Neural cell (in vitro differentiated cells): ENCODE results near the gene DSCAML1. TPM values are rescaled to one million over a fixed set of nuclear protein-coding genes. Genes with fewer than 3 reads are reported as not detected.

Experiments
- H2AFZ ChIP-seq: fragments of 200-600, 300-800 bp; sonication (generic), shearing (Covaris generic); 2 replicates; pipeline ENCODE4 v1.6.0; 2014; ENCODE audit warnings: low read depth, mild to moderate bottlenecking, antibody characterized with exemption, low read length, moderate library complexity
- H3F3A ChIP-seq: fragments of 200-600 bp; shearing (Covaris generic); 2 replicates; pipeline ENCODE4 v1.6.1; 2016; ENCODE audit warnings: mild to moderate bottlenecking, moderate library complexity, mixed read lengths, antibody characterized with exemption, low read length; ENCODE audit not compliant: insufficient read depth, poor library complexity, severe bottlenecking
- H3K27ac ChIP-seq: fragments of 200-600, 300-800 bp; sonication (generic), shearing (Covaris generic); 2 replicates; pipeline ENCODE4 v1.5.1; 2014; ENCODE audit warnings: mild to moderate bottlenecking, low read length, moderate library complexity
- H3K27me3 ChIP-seq: fragments of 300-800, 200-600 bp; sonication (generic), shearing (Covaris generic); 2 replicates; pipeline ENCODE4 v1.6.0; 2014; ENCODE audit warnings: mild to moderate bottlenecking, low read depth, low read length, moderate library complexity; ENCODE audit not compliant: insufficient read depth
- H3K36me3 ChIP-seq: fragments of 300-800, 200-600 bp; sonication (generic), shearing (Covaris generic); 2 replicates; pipeline ENCODE4 v1.5.1; 2014; ENCODE audit warnings: mild to moderate bottlenecking, antibody characterized with exemption, low read length, moderate library complexity; ENCODE audit not compliant: insufficient read depth
- H3K4me2 ChIP-seq: fragments of 300-800, 200-600 bp; sonication (generic), shearing (Covaris generic); 2 replicates; pipeline ENCODE4 v1.6.0; 2014; ENCODE audit warnings: mild to moderate bottlenecking, low read length
- H3K4me3 ChIP-seq: fragments of 300-800, 200-600 bp; sonication (generic), shearing (Covaris generic); 2 replicates; pipeline ENCODE4 v1.5.1; 2014; ENCODE audit warnings: mild to moderate bottlenecking, low read length, moderate library complexity
- H3K79me2 ChIP-seq: fragments of 200-600 bp; shearing (Covaris generic); replicated peaks from 2 replicates; pipeline ENCODE4 v1.6.0; 2014; ENCODE audit warnings: mild to moderate bottlenecking, low read length, moderate library complexity; ENCODE audit not compliant: insufficient read depth
- H3K9ac ChIP-seq: fragments of 300-800, 200-600 bp; sonication (generic), shearing (Covaris generic); 2 replicates; pipeline ENCODE4 v1.6.1; 2016; ENCODE audit warnings: mild to moderate bottlenecking, low read length, mixed read lengths
- H3K9me2 ChIP-seq: fragments of 200-600 bp; shearing (Covaris generic); 2 replicates; pipeline ENCODE4 v1.6.1; 2016; ENCODE audit warnings: mild to moderate bottlenecking, low read length, mixed read lengths; ENCODE audit not compliant: insufficient read depth
- H3K9me3 ChIP-seq: fragments of 200-600, 300-800 bp; sonication (generic), shearing (Covaris generic); 2 replicates; pipeline ENCODE4 v1.6.1; 2016; ENCODE audit warnings: mild to moderate bottlenecking, mixed run types, low read length, moderate library complexity, mixed read lengths
- H4K20me1 ChIP-seq: fragments of 200-600 bp; shearing (Covaris generic); 2 replicates; pipeline ENCODE4 v1.6.1; 2016; ENCODE audit warnings: mild to moderate bottlenecking, mixed run types; ENCODE audit not compliant: insufficient read depth
- CTCF ChIP-seq: fragments of 450-650 bp; IDR thresholded peaks from 2 replicates; pipeline ENCODE4 v1.5.1; 2014; ENCODE audit warnings: antibody characterized with exemption, mild to moderate bottlenecking, moderate library complexity; ENCODE audit not compliant: poor library complexity, severe bottlenecking
- EP300 ChIP-seq: fragments of 450-650 bp; conservative IDR thresholded peaks from 2 replicates; pipeline ENCODE4 v1.6.1; 2014; ENCODE audit warnings: antibody characterized with exemption, mild to moderate bottlenecking, moderate library complexity; ENCODE audit not compliant: poor library complexity, severe bottlenecking
- EZH2 ChIP-seq: fragments of 200-600, 300-800 bp; shearing (Covaris generic), sonication (generic); IDR thresholded peaks from 2 replicates; pipeline ENCODE4 v1.6.1; 2014; ENCODE audit warnings: antibody characterized with exemption, low read length, borderline replicate concordance, mild to moderate bottlenecking; ENCODE audit not compliant: insufficient read depth, poor library complexity, severe bottlenecking
- MXI1 ChIP-seq: fragments of 450-650 bp; conservative IDR thresholded peaks from 2 replicates; pipeline ENCODE4 v1.6.1; 2014; ENCODE audit warnings: antibody characterized with exemption, mild to moderate bottlenecking; ENCODE audit not compliant: poor library complexity, severe bottlenecking
- POLR2AphosphoS5 ChIP-seq: IDR thresholded peaks from 2 replicates; pipeline ENCODE4 v1.6.1; 2012
- RAD21 ChIP-seq: fragments of 450-650 bp; conservative IDR thresholded peaks from 2 replicates; pipeline ENCODE4 v1.6.1; 2014; ENCODE audit warnings: antibody characterized with exemption, mild to moderate bottlenecking, moderate library complexity
- REST ChIP-seq: IDR thresholded peaks from 2 replicates; pipeline ENCODE4 v1.6.1; 2012; ENCODE audit warnings: borderline replicate concordance
- SMC3 ChIP-seq: fragments of 450-650 bp; conservative IDR thresholded peaks from 2 replicates; pipeline ENCODE4 v1.6.1; 2014; ENCODE audit warnings: antibody characterized with exemption, mild to moderate bottlenecking, moderate library complexity; ENCODE audit not compliant: poor library complexity
- TAF1 ChIP-seq: IDR thresholded peaks from 2 replicates; pipeline ENCODE4 v1.6.1; 2012; ENCODE audit warnings: low read depth
- polyA plus RNA-seq: library from polyadenylated mRNA; depleted of rRNA; stranded (reverse); fragments of >200 nt; gene quantifications from 2 replicates; pipeline ENCODE4 v1.2.3, GENCODE V29; 2014

DSCAML1 gene
- polyA plus RNA-seq, 1 donor from 2014 or later: 1.3 TPM

- H2AFZ ChIP-seq: no peak overlapping the region
- H3K36me3 ChIP-seq: no peaks in the 10 kb centered on the region
- peaks cover 35% of the 10 kb centered on the region for H3K27me3 ChIP-seq
- H3K4me2 ChIP-seq: no peak overlapping the region
- no peaks in the 10 kb centered on the region for H3K9me2 ChIP-seq
- no peak overlapping the region for H3K4me3 ChIP-seq
- H3K27ac ChIP-seq: no peak overlapping the region
- no peak overlapping the region for H3K9ac ChIP-seq
- TF ChIP-seq MXI1 (no peak), POLR2AphosphoS5 (no peak), CTCF (no peak), SMC3 (no peak), EP300 (no peak), TAF1 (no peak), REST (no peak), RAD21 (no peak), EZH2 (no peak)
- no peaks in the 10 kb centered on the region for H4K20me1 ChIP-seq
- H3K9me3 ChIP-seq: no peaks in the 10 kb centered on the region
- no peaks in the 10 kb centered on the region for H3F3A ChIP-seq
- no peaks in the 10 kb centered on the region for H3K79me2 ChIP-seq
Measured at GRCh38 chr11:117799634-117800033, 2.6 kb upstream of the DSCAML1 start.

GRCh38 chr11:117796456-117796871 lies 552 bp downstream of the DSCAML1 start:
- Histone ChIP-seq H3K4me3 (peak overlapping the region; percentile 84), H4K20me1 (no peaks in the 10 kb centered on the region), H3K36me3 (no peaks in the 10 kb centered on the region), H3K27ac (no peak overlapping the region), H3K4me2 (peak overlapping the region; percentile 80), H3K9me2 (no peaks in the 10 kb centered on the region), H3F3A (no peaks in the 10 kb centered on the region), H2AFZ (no peak overlapping the region), H3K27me3 (peaks cover 49% of the 10 kb centered on the region), H3K9me3 (no peaks in the 10 kb centered on the region), H3K79me2 (no peaks in the 10 kb centered on the region), H3K9ac (peak overlapping the region; percentile 65)
- TF ChIP-seq EZH2 (peak; percentile 31), MXI1 (no peak), RAD21 (no peak), SMC3 (no peak)
